HG03558 (cell line): ENCODE results near the gene IDE.
"Not testable (repeated sequence)": the region's sequence is repeated elsewhere in the genome, so short reads cannot be mapped to it uniquely, and the experiment has no call there.

Source experiments
- ATAC-seq: cut with Tn5 transposase; IDR thresholded peaks from one replicate; pipeline ENCODE4 v1.9.1; 2021; ENCODE audit warnings: moderate number of reproducible peaks; ENCODE audit not compliant: unreplicated experiment; ENCODE audit errors: extremely low read depth

The IDE gene

DNA sequence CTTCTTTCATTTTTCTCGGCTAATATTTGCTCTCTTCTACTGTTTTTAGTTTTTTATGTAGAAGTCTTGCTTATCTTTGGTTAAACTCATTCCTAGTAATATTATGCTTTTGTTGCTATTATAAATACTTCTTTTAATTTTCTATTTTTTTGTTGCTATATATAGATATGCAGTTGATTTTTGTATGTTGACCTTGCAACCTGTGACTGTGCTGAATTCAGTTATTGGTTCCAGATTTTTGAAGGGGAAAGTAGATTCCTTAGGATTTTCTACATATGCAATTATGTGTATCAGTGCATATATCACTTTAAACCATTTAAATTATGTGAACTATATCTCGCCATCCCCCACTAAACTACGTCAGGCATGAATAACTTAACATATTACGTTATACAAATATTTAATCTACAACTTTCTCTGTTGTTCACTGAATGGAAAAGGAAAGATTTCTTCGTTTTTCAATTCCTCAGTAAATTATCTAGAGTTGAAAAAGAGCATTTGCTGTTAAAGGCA, 71.5 kb downstream of the IDE start:
- ATAC-seq = no peak

DNA sequence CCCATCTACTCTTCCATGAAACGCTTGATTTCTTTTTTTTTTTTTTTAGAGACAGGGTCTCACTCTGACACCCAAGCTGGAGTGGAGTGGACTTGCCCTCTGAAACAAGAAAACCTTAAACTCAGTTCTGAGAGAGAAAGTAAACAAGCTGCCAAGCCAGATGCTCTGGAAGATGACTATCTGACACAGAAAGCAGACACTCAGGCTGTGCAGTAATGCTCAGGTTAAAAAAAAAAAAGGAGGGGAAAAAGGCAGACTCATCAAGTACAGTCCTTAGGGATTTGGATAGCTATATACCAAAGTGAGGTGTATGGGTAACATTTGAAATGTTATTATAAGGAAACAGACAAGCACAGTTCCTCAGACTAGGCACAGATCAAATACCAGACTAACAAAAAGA, 80.5 kb downstream of the IDE start:
- no peak for ATAC-seq

DNA sequence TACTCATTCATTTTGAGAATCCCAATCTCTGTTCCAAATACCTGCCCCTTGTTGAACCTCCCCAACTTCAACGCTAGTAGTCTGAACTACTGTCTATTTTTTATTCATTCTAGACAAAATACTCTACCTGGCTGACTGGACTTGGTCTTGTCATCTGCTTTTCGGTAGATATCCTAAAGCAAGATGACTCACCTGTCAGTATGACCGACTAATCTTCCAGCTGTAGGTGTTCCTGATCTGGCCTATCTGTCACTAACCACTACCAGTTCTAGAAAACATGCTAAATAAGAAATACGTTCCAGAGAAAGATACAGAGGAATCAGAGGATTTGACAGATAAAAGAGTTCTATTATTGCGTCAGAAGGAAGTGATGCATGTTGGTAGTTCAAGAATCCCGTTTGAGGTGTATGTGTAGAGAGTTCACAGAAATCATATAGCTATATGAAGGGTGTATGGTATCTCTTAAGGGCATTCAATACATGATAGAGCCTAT, 81.1 kb downstream of the IDE start:
- no peak for ATAC-seq

DNA sequence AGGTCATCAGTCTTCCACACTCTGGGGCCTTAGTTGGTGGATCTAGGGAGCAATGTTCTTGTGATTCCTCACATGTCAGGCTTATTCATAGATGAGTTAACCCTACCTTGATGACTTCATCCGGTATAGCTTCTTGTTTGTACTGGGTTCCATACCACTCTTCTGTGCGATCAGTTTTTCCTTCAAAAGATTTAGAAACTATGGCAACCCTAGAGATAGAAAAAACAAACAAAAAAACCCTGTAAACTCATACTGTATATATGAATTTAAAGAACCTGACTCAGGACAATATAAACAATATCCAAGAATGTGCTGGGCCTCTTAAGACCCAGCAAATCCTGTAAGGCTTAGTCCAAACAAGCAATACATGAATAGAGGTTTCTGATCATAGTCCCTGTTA, 83.5 kb downstream of the IDE start:
- ATAC-seq = no peak

DNA sequence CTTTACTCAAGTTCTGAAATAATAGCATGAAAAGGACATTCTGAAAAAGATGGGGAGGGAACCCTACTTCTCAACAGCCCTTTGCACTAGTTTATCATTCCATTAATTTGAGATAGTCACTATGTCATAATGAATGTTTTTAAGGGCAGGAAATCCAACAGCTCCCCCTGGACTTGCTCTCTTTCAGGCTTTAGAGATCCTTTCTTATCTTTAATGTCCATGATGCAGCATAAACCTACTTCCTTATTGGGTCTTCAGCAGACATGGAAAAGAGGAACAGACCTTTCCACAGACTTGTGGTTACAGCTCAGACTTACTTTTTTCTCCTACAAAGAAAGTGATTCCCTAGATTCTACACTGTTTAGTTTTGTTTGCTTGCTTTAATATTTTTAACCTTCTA, 87.3 kb downstream of the IDE start:
- no peak for ATAC-seq

DNA sequence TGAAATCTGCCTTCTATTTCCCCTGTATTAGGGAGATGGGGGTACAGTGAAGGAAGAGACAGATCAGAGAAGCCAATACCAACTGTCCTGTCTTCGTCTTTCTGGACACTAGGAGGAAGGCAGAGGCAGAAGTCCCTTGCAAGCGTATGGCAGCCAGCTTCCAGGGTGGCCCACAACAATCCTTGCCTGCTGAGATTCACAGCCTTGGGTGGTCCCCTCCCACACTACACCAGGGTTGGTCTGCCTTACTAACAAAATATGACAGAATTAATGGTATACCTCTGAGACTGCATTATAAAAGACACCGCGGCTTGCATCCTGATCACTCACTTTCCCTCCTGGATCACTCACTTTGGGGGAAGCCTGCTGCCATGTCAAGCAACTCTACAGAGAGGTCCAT, 90.4 kb downstream of the IDE start:
- no peak for ATAC-seq

DNA sequence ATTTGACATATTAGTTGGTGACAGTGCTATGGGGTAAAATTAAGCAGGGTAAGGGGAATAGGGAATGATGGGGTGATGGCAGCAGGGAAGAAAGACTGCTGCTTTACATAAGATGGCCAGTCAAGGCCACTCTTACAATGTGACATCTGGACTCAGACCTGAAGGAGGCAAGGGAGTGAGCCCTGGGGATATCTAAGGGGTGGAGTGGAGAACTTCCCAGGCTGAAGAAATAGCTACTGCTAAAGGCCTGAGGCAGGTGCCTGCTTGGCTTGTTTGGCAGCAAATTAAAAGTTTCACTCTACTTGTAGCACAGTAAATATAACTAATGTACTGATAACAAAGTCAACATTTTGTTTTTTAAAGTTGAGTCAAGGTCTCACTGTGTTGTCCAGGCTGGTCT, 93.5 kb downstream of the IDE start:
- ATAC-seq = no peak

DNA sequence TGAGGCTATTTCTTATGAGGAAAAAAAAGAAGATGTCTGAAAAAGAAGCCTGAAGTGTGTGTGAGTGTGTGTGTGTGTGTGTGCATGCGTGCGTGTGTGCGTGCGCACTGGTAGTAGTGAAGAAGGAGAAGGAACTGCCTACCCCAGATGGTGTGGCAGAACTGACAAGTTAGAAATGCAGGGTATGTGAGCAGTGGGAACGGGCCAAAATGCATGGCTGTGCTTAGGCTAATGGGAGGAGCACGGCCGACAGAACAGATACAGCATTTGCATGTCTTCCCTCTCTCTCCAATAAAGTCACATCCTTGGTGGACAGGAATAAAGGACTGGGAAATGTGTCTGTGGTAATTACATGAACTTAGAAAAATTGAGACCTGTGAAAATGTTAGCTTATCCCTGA, 94.3 kb downstream of the IDE start:
- no peak for ATAC-seq

DNA sequence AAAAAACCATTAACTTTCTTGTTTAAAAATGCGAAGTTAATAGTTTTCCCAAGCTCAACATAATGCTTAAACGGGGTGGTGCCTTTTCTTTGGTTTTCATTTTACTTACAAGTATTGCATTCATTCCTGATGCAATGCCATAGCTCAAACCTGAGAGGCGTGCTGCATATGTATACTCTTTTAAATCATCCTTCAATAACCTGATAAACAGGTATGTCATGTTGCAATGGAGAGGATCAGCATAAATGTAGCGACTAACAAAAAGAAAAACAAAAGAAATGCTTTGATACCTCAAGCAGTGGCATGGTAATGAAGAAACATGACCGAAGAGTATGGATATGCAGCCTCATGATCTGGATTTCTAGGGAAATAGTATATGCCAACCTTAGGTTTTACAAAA, 95.4 kb downstream of the IDE start:
- no peak for ATAC-seq

DNA sequence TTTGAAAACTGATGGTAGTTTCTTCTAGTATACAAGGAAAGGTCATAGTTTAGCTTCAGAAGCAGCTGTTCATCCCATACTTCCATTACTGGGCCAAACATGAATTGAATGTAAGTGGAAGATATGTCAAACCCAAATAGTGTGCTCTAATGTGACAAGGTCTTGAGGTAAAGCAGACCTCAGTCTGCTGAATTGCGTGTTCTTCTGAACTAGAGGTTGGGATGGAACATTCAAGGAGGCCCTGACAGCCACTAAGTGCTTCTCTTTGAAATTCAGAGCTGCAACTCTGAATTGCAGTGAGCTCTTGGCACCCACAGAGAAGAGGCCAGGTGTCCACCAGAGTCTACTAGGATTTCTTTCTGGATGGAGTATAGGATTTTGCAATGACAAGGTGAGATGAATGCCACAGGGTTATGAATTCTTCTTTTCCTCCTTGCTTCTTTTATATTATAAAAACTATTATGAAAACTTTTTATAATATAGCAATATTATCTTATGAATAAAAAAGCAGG, 98.5 kb downstream of the IDE start:
- no peak for ATAC-seq

DNA sequence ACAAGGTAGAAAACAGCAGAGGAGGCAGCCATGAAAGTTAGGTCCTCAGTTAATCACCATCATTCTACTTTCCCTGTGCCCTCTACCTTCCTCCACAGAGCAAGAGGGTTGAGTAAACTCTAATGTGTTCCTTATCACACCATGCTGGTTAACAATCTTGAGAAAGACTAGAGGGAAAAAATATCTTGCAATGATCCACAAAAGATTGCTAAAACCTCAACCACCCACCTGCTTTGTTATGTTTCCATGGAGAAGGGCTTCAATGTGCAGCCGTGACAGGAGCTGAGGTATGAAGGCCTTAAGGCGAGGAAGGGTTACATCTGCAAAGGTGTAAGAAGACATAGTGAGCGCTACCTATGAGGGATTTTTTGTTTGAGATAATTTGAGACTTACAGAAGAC, 103.9 kb downstream of the IDE start:
- ATAC-seq = no peak

DNA sequence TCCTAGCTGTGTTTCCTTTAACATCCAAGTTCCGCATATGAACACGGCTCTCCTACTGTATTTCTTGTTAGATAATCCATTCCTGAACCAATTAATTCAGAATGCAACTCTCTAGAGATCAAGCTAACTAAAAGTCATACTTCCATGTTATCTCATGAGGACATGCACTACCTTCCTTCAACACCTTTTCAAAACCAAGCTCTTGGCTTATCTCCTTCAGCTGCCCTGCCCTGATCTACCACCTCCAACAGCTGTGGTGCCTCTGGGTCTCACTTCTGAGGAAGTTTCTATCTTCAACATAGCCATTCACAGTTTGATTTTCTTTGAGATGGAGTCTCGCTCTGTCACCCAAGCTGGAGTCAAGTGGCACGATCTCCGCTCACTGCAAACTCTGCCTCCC, 109.5 kb downstream of the IDE start:
- ATAC-seq = no peak

DNA sequence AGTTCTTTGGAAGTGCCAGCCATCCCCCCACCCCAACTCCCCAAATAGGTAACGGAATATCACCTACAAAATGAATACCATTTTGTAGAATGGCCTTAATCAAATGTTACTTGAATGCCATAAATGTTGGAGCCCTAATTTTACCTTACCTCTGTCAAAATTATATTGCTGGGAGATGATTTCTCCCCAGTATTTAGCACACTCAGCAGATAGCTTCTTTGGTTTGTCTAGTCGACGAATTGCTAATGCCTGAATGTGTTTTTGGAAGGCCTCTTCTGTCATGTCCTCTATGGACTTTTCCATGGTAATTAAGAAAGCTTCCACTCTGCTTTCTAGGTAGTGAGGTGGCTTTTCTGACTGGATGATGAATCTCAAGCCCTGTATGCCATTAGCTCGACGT, 110.3 kb downstream of the IDE start:
- ATAC-seq = no peak

DNA sequence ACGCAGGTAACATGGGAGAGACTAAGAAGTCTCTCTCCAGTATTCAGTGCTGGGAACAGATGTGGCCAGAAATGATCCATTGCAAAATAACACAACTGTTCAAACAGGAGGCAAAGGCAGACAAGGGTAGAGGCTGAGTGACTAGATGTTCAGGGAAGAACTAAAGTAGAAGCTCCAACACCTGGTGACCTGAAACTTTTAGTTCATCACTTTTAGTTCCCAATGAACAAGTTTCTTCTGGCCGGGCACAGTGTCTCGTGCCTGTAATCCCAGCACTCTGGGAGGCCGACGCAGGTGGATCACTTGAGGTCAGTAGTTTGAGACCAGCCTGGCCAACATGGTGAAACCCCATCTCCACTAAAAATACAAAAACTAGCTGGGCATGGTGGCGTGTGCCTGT, 118.9 kb downstream of the IDE start:
- ATAC-seq = not testable (repeated sequence)

DNA sequence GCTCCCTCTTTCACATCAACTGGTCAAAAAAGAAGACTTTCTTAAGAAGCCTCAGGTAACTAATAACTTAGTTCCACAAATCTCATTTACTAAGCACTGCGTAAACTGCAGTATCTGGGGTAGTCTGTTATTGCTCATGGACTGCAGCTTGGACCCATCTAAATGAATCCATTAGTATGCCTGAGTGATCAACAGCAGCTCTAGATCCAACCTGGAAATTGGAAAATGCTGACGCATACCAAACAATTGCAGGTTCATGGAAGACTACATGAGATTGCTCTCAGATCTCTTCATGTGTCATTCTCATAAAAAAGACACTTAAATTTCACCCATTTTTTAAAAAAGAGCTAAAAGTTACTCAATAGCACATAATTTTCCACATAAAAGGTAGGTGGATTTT, 121.6 kb downstream of the IDE start:
- ATAC-seq = no peak

DNA sequence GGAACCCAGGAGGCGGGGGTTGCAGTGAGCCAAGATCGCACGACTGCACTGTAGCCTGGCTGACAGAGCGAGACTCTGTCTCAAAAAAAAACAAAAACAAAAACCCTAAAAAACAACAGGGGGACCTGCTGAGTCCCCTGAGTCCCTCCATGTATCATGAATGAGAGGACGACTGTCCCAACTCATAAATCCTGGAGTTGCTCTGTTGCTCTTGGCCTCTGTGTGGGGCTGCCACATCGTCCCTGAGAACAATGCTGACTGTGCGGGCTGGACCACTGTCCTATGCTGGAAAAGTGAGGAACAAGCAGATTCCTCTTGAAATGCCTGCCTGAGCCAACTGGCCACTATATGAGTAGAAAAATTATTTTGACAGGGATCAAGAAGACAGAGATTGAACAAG, 122.5 kb downstream of the IDE start:
- ATAC-seq = no peak

DNA sequence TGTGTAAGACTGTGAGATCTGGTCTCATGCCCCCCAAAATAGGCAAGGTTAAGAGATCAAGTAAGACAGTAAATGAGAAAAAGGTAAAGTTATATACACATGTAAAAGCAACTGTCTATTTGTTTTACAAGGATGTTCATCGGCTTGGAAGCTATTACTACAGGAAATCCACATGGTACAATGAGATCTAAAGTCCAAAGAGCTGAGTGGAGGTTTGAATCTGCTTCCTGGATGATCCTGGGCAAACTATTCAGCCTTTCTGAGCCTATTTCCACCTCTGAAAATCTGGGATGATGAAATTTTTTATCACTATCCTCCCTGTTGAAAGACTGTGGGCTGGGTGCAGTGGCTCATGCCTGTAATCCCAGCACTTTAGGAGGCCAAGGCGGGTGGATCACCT, 123.0 kb downstream of the IDE start:
- ATAC-seq = no peak

DNA sequence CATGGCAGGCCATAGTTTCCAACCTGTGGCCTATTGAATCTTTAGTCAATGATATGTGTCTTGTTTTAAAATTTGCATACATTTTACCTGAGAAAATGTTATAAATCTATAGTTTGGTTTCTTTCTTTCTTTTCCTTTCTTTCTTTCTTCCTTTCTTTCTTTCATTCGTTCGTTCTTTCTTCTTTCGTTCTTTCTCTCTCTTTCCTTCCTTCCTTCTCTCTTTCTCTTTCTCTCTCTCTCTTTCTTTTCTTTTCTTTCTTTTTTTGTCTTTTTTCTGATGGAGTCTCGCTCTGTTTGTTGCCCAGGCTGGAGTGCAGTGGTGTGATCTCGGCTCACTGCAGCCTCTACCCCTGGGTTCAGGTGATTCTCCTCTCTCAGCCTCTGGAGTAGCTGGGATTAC, 133.3 kb downstream of the IDE start:
- ATAC-seq = no peak

DNA sequence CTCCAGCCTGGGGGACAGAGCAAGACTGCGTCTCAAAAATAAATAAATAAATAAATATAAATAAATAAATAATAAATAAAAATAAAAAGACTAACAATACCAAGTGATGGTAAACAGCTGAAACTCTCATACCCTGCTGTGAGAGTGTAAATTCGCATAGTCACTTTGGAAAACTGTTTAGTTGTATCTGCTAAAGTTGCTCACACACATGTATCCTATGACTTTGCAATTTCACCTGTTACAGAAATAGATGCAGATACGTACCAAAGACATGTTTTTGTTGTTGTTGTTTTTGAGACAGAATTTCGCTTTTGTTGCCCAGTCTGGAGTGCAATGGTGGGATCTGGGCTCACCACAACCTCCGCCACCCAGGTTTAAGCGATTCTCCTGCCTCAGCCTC, 135.7 kb downstream of the IDE start:
- ATAC-seq = no peak

DNA sequence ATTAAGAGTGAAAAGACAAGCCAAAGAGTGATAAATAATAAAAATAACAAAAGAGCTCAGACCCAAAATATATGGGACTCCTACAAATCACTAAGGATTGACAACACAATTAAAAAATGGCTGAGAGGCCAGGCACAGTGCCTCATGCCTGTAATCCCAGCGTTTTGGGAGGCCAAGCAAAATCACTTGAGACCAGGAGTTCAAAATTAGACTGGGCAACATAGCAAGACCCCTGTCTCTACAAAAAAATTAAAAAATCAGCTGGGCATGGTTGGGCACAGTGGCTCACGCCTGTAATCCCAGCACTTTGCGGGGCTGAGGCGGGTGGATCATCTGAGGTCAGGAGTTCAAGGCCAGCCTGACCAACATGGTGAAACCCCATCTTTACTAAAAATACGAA, 137.3 kb downstream of the IDE start:
- no peak for ATAC-seq

DNA sequence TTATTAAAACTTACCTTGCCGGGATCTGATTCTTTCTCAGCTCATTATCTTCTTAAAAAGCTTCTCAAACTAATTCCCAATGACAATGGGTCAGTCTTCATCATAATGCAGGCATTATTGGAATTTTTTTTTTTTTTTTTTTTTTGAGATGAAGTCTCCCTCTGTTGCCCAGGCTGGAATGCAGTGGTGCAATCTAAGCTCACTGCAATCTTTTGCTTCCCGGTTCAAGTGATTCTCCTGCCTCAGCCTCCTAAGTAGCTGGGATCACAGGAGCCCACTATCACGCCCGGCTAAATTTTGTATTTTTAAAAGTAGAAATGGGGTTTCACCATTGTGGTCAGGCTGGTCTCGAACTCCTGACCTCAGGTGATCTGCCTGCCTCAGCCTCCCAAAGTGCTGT, 137.8 kb downstream of the IDE start:
- ATAC-seq = not testable (repeated sequence)

DNA sequence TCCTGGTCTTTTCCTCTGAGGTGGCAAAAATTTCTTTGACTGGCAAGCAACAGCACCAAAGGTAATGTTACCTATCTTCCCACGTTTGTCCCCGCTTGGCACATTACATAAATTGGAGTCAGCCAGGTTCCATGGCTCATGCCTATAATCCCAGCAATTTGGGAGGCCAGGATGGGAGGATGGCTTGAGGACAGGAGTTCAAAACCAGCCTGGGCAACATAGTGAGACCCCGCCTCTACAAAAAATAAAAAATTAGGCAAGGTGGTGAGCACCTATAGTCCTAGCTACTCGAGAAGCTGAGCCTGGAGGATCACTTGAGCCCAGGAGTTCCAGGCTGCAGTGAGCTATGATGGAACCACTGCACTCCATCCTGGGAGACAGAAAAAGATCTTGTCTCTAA, 139.5 kb downstream of the IDE start:
- ATAC-seq = no peak

DNA sequence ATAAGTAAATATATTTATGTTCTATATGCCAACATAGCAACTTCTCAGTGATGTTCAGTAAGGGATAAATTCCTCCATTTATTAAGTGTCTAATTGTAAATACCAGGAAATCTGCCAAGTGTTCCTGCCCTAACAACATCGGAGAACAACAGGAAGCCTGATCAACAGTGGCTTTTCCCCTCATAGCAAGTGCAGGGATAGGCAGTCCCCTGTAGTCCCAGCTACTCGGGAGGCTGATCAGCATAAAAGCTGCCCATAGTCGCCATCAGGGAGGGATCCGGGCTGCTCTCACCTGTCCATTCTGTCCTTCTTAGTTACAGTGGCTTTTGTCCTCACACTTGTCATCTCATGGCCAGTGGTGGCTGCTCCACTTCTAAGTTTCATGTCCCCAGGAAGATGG, 141.3 kb downstream of the IDE start:
- ATAC-seq = no peak
